Ishikawa (cell line): Measurements from ENCODE around the gene ATP2B1.

Experiments used
- CEBPB ChIP-seq: IDR thresholded peaks from 2 replicates; pipeline ENCODE4 v1.6.1; 2012
- CREB1 ChIP-seq: IDR thresholded peaks from 2 replicates; pipeline ENCODE4 v1.6.1; 2012; ENCODE audit warnings: low read depth
- EGR1 ChIP-seq: IDR thresholded peaks from 2 replicates; pipeline ENCODE4 v1.6.1; 2012
- EP300 ChIP-seq: IDR thresholded peaks from 2 replicates; pipeline ENCODE4 v1.6.1; 2012; ENCODE audit warnings: borderline replicate concordance
- FOXM1 ChIP-seq: IDR thresholded peaks from 2 replicates; pipeline ENCODE4 v1.6.1; 2012; ENCODE audit warnings: low read depth, borderline replicate concordance
- MAX ChIP-seq: IDR thresholded peaks from 2 replicates; pipeline ENCODE4 v1.6.1; 2012
- NFIC ChIP-seq: IDR thresholded peaks from 2 replicates; pipeline ENCODE4 v1.6.1; 2012
- RAD21 ChIP-seq: IDR thresholded peaks from 2 replicates; pipeline ENCODE4 v1.6.1; 2012; ENCODE audit warnings: low read depth
- TAF1 ChIP-seq: IDR thresholded peaks from 2 replicates; pipeline ENCODE4 v1.6.1; 2012; ENCODE audit warnings: low read depth, mild to moderate bottlenecking
- TCF12 ChIP-seq: IDR thresholded peaks from 2 replicates; pipeline ENCODE4 v1.6.1; 2012; ENCODE audit warnings: low read depth
- TEAD4 ChIP-seq: IDR thresholded peaks from 2 replicates; pipeline ENCODE4 v1.6.1; 2012
- USF1 ChIP-seq: IDR thresholded peaks from 2 replicates; pipeline ENCODE4 v1.6.1; 2012
- YY1 ChIP-seq: IDR thresholded peaks from 2 replicates; pipeline ENCODE4 v1.6.1; 2012; ENCODE audit warnings: low read depth
- ZBTB7A ChIP-seq: IDR thresholded peaks from 2 replicates; pipeline ENCODE4 v1.6.1; 2012; ENCODE audit warnings: low read depth
- TF ChIP-seq, protein P1 (sequence below): IDR thresholded peaks from 2 replicates; pipeline ENCODE4 v1.6.1; 2012; ENCODE audit warnings: low read depth, mild to moderate bottlenecking

The ATP2B1 gene

GRCh38 chr12:89717759-89718523, 9.3 kb upstream of the ATP2B1 start:
- TF ChIP-seq FOXM1 (no peak), YY1 (no peak), USF1 (no peak), CREB1 (no peak), TCF12 (no peak), ZBTB7A (no peak), TAF1 (no peak), MAX (no peak), TEAD4 (no peak), CEBPB (no peak), RAD21 (no peak), EGR1 (no peak), NFIC (no peak), EP300 (no peak)
- TF ChIP-seq, protein P1, sequence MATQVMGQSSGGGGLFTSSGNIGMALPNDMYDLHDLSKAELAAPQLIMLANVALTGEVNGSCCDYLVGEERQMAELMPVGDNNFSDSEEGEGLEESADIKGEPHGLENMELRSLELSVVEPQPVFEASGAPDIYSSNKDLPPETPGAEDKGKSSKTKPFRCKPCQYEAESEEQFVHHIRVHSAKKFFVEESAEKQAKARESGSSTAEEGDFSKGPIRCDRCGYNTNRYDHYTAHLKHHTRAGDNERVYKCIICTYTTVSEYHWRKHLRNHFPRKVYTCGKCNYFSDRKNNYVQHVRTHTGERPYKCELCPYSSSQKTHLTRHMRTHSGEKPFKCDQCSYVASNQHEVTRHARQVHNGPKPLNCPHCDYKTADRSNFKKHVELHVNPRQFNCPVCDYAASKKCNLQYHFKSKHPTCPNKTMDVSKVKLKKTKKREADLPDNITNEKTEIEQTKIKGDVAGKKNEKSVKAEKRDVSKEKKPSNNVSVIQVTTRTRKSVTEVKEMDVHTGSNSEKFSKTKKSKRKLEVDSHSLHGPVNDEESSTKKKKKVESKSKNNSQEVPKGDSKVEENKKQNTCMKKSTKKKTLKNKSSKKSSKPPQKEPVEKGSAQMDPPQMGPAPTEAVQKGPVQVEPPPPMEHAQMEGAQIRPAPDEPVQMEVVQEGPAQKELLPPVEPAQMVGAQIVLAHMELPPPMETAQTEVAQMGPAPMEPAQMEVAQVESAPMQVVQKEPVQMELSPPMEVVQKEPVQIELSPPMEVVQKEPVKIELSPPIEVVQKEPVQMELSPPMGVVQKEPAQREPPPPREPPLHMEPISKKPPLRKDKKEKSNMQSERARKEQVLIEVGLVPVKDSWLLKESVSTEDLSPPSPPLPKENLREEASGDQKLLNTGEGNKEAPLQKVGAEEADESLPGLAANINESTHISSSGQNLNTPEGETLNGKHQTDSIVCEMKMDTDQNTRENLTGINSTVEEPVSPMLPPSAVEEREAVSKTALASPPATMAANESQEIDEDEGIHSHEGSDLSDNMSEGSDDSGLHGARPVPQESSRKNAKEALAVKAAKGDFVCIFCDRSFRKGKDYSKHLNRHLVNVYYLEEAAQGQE = no peak

GRCh38 chr12:89712706-89713105, 4.1 kb upstream of the ATP2B1 start:
- TF ChIP-seq YY1 (no peak), RAD21 (no peak)

GRCh38 chr12:89710873-89711750, 2.5 kb upstream of the ATP2B1 start:
- TF ChIP-seq USF1 (no peak), CREB1 (no peak), ZBTB7A (no peak), RAD21 (no peak), YY1 (no peak), CEBPB (no peak), NFIC (no peak)
- TF ChIP-seq, protein P1 = no peak

- TF ChIP-seq YY1 = no peak
- TF ChIP-seq FOXM1 = no peak
- no peak for TF ChIP-seq EGR1
- TF ChIP-seq CREB1 = no peak
- no peak for TF ChIP-seq CEBPB
Measured at GRCh38 chr12:89709995-89710872, 1.6 kb upstream of the ATP2B1 start.

DNA sequence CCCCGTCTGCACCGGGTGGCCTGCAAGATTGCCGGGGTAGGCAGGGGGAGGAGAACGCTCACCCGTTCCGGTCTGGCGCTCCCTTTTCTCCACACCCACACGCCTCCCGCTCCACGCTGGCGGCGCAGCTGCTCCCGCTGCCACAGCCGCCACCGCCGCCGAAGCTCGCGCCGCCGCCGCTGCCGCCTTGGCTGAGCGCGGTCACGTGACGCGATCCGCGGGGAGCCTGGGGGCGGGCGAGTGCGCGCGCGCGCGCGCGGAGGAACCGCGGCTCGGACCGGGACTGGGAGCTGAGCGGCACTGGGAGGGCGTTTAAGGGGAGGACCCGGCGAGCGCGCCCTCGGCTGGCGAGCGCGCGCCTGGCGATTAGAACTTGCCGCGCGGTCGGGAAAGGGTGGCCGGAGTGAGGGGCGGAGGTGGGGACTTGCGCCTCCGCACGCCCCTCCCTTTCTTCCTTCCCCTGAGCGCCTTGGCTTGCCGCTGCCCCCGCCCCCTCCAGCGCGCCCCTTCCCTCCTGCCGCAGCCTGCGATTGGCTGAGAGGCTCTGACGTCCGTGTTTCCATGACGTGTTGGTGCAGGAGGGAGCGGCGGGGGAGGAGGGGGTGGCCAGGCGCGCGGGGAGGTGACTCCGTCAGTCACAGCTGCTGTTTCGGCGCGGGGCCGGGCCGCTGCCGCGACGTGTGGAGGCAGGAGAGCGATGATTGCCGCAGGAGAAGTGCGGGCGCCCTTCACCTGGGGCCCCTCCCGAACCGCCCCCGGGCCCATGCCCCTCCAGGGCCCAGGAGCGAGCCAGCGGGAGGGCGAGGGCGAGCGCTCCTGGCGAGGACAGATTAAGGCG, 738 bp upstream of the ATP2B1 start:
- TF ChIP-seq TEAD4 (peak; percentile 34; the same call in 1 of the 2 replicates), MAX (peak; percentile 23), ZBTB7A (peak; percentile 35; the same call in 1 of the 2 replicates), EGR1 (peak; percentile 69), USF1 (peak; percentile 95), YY1 (no peak; the same call in 1 of the 2 replicates), RAD21 (0 out of 2 replicates have a peak, but pooled peaks have one; percentile 2), TCF12 (peak; percentile 32; the same call in 1 of the 2 replicates), EP300 (peak; percentile 17; the same call in 1 of the 2 replicates), FOXM1 (no peak), CEBPB (no peak), NFIC (0 out of 2 replicates have a peak, but pooled peaks have one; percentile 4), CREB1 (peak; percentile 95), TAF1 (peak; percentile 54)
- TF ChIP-seq, protein P1 = no peak
